ENCODE measurements around the gene EFEMP2. TPM values are rescaled to one million over a fixed set of nuclear protein-coding genes. Genes with fewer than 3 reads are reported as not detected.
A peak's percentile ranks its signal among the peaks of the same experiment; 100 is the strongest.
"Not testable (repeated sequence)": the region's sequence is repeated elsewhere in the genome, so short reads cannot be mapped to it uniquely, and the experiment has no call there.

The EFEMP2 gene
- total and polyA plus RNA-seq, 8 donors, result 21.0 to 37.9 (median 28.9) TPM

DNA sequence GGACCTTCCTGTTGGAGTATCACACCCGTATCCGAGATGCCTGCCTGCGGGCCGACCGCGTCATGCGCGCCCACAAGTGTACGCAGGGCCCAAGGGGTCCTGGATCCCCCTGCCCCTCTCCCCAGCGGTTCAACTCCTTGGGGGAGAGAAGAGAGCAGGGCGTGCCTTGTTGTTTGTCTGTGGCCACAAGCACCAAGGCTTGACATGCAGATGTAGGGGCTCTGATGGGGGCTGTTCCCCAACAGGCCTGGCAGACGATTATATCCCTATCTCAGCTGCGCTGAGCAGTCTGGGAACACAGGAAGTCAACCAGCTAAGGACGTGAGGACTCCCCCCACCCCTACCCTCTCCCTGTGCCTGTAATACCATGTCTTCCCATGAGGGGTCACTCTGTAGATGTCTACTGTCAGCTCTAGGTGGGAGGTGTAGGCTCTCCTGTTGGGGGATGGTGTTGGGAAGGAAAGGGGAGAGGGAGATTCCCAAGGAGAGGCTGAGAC lies 21.5 kb downstream of the EFEMP2 start:
- Histone ChIP-seq H3K9me3 (peaks cover 0 to 7% (median 0%) of the 10 kb centered on the region in 4 donors), H3K4me3 (no peak overlapping the region), H3K27ac (no peak overlapping the region), H3K27me3 (no peaks in the 10 kb centered on the region), H3K4me1 (peaks cover 16 to 45% (median 42%) of the 10 kb centered on the region in 4 donors), H3K36me3 (peaks cover 42 to 59% (median 57%) of the 10 kb centered on the region in 4 donors)
- 64 to 90% (median 88%) methylated on average over 3 to 14 of the region's 14 CpGs for WGBS, 5 donors
- TF ChIP-seq POLR2A (IDR thresholded peaks at IDR 0.05) (no peak), EP300 (IDR thresholded peaks at IDR 0.05) (no peak)
- TF ChIP-seq, protein P1, sequence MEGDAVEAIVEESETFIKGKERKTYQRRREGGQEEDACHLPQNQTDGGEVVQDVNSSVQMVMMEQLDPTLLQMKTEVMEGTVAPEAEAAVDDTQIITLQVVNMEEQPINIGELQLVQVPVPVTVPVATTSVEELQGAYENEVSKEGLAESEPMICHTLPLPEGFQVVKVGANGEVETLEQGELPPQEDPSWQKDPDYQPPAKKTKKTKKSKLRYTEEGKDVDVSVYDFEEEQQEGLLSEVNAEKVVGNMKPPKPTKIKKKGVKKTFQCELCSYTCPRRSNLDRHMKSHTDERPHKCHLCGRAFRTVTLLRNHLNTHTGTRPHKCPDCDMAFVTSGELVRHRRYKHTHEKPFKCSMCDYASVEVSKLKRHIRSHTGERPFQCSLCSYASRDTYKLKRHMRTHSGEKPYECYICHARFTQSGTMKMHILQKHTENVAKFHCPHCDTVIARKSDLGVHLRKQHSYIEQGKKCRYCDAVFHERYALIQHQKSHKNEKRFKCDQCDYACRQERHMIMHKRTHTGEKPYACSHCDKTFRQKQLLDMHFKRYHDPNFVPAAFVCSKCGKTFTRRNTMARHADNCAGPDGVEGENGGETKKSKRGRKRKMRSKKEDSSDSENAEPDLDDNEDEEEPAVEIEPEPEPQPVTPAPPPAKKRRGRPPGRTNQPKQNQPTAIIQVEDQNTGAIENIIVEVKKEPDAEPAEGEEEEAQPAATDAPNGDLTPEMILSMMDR (IDR thresholded peaks at IDR 0.05), result peak in 2 of 7 experiments; percentile 13 to 38
- intact Hi-C loops (cut with DNase I; ENCODE audit: low total_unique reads), result no loop called here
- peak in 1 of 2 donors; percentile 19 for DNase-seq

DNA sequence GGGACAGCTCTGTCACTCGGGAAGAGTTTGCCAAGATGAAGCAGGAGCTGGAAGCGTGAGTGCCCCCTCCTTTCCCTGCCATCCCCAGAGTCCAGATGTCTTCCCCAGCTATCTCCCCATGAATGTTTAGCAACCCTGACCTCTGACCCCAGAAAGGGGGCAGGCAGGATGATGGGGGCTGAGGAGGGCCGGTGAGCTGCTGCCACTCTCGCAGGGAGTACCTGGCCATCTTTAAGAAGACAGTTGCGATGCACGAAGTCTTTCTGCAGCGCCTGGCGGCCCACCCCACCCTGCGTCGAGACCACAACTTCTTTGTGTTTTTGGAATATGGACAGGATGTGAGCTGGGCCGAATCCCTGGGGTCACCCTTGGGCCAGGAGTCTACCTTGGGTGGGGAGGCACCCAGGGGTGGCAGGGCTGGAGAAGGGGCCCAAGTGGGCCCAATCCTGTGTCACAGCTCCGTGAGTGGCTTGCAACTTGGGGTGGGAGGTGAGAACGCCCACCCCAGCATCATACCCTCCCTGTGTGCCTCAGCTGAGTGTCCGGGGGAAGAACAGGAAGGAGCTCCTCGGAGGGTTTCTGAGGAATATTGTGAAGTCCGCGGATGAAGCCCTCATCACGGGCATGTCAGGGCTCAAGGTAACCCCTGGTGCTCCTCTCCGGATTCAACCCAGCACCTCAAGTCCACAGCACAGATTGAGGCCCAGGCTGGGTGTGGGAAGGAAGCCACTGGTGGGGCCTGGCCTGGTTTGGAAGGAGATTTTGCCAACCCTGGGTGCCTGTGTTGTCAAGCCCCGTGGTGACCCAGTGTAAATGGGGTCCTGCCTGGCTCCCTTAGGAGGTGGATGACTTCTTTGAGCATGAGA lies 22.1 kb downstream of the EFEMP2 start:
- Histone ChIP-seq H3K4me1 (peaks cover 9 to 39% (median 35%) of the 10 kb centered on the region in 4 donors), H3K27ac (no peak overlapping the region), H3K27me3 (no peaks in the 10 kb centered on the region), H3K4me3 (no peak overlapping the region), H3K36me3 (peaks cover 35 to 53% (median 50%) of the 10 kb centered on the region in 4 donors), H3K9me3 (peaks cover 0 to 7% (median 0%) of the 10 kb centered on the region in 4 donors)
- no peak for DNase-seq
- 74 to 80% (median 78%) methylated on average over 19 to 20 of the region's 20 CpGs for WGBS, 5 donors
- no peak for TF ChIP-seq POLR2AphosphoS5 (IDR thresholded peaks at IDR 0.05)
- TF ChIP-seq, protein P1 (IDR thresholded peaks at IDR 0.05), result no peak
- intact Hi-C loops (cut with DNase I; ENCODE audit: low total_unique reads), result no loop called here

DNA sequence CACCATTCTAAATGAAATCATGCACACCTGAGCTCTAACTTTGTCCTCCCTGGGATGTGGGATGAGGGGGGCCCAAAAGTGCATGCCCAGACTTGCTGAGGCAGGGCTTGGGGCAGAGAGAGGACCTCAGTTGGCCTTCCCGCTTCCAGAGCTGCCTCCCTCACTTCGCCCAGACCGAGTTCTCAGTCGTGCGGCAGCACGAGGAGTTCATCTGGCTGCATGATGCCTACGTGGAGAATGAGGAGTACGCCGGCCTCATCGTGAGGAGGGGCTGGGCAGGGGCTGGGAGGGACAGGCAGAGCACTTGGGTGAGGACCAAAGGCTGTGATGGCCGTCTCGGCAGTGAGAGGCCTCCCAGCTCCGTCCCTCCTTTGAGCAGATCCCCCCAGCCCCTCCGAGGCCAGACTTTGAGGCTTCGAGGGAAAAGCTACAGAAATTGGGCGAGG lies 22.8 kb downstream of the EFEMP2 start:
- 41 to 59% (median 55%) methylated on average over 13 to 16 of the region's 16 CpGs for whole genome bisulfite sequencing, 5 donors
- Histone ChIP-seq H3K27ac (no peak overlapping the region), H3K4me1 (peaks cover 2 to 33% (median 29%) of the 10 kb centered on the region in 4 donors), H3K9me3 (peaks cover 0 to 7% (median 0%) of the 10 kb centered on the region in 4 donors), H3K4me3 (no peak overlapping the region), H3K27me3 (no peaks in the 10 kb centered on the region), H3K36me3 (peaks cover 28 to 46% (median 44%) of the 10 kb centered on the region in 4 donors)
- DNase-seq, result peak in 1 of 2 donors; percentile 8
- TF ChIP-seq EP300 (IDR thresholded peaks at IDR 0.05) (no peak), POLR2AphosphoS5 (IDR thresholded peaks at IDR 0.05) (no peak), POLR2A (IDR thresholded peaks at IDR 0.05) (no peak)
- TF ChIP-seq, protein P1 (IDR thresholded peaks at IDR 0.05), result no peak
- intact Hi-C loops (cut with DNase I; ENCODE audit: low total_unique reads), result no loop called here

GRCh38 chr11:65849366-65849765 lies 23.2 kb downstream of the EFEMP2 start:
- Histone ChIP-seq H3K4me3 (no peak overlapping the region), H3K27ac (no peak overlapping the region), H3K36me3 (peaks cover 24 to 42% (median 39%) of the 10 kb centered on the region in 4 donors), H3K27me3 (no peaks in the 10 kb centered on the region), H3K9me3 (peaks cover 0 to 7% (median 0%) of the 10 kb centered on the region in 4 donors), H3K4me1 (peaks cover 4 to 33% (median 26%) of the 10 kb centered on the region in 4 donors)
- peak in 1 of 2 donors; percentile 13 for DNase-seq
- TF ChIP-seq, protein P1 (IDR thresholded peaks at IDR 0.05), result no peak
- TF ChIP-seq POLR2AphosphoS5 (IDR thresholded peaks at IDR 0.05), result no peak
- TF ChIP-seq EP300 (IDR thresholded peaks at IDR 0.05), result no peak
- TF ChIP-seq POLR2A (IDR thresholded peaks at IDR 0.05), result no peak
- WGBS, 5 donors, result 40 to 57% (median 46%) methylated on average over 2 to 8 of the region's 8 CpGs
- intact Hi-C loops (cut with DNase I; ENCODE audit: low total_unique reads), result no loop called here

DNA sequence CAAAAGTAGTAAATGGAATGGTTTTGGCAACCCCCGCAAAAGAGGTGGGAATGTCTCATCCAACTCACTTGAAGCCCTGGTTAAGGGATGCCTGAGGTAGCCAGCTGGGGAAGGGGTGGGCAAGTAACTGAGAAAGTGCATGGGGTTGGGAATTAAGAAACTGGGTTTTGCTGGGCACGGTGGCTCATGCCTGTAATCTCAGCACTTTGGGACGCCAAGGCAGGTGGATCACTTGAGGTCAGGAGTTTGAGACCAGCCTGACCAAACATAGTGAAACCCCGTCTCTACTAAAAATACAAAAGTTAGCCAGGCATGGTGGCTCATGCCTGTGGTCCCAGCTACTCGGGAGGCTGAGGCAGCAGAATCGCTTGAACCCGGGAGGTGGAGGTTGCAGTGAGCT lies 23.9 kb downstream of the EFEMP2 start:
- H3K4me3 ChIP-seq; H3K9me3 ChIP-seq; DNase-seq; intact Hi-C loops (cut with DNase I; ENCODE audit: low total_unique reads); H3K27ac ChIP-seq; H3K27me3 ChIP-seq: not testable (repeated sequence)
- peaks cover 8 to 33% (median 23%) of the 10 kb centered on the region in 4 donors for H3K4me1 ChIP-seq
- WGBS, 5 donors, result 57 to 64% (median 62%) methylated on average over 7 of the region's 7 CpGs
- peaks cover 17 to 35% (median 33%) of the 10 kb centered on the region in 4 donors for H3K36me3 ChIP-seq

All from stomach (tissue), 9 donors.